GM12801 (cell line): ENCODE results near the gene COMMD10.

Experiments used
- CTCF ChIP-seq: IDR thresholded peaks from one replicate; pipeline ENCODE4 v1.5.1; 2011; ENCODE audit warnings: control low read depth; ENCODE audit not compliant: insufficient read length; ENCODE audit errors: extremely low read depth

COMMD10 gene

GRCh38 chr5:116142495-116142894, 57.7 kb downstream of the COMMD10 start:
- TF ChIP-seq CTCF, result no peak

- TF ChIP-seq CTCF, result no peak
Measured at GRCh38 chr5:116144103-116144502, 59.3 kb downstream of the COMMD10 start.

GRCh38 chr5:116144991-116145390, 60.2 kb downstream of the COMMD10 start:
- TF ChIP-seq CTCF, result no peak

- TF ChIP-seq CTCF, result no peak
Measured at GRCh38 chr5:116145416-116145815, 60.6 kb downstream of the COMMD10 start.

- TF ChIP-seq CTCF, result no peak
Measured at GRCh38 chr5:116152169-116152568, 67.3 kb downstream of the COMMD10 start.

GRCh38 chr5:116153687-116154174, 68.9 kb downstream of the COMMD10 start:
- TF ChIP-seq CTCF, result no peak

GRCh38 chr5:116154252-116154651, 69.4 kb downstream of the COMMD10 start:
- TF ChIP-seq CTCF, result no peak

- no peak for TF ChIP-seq CTCF
Measured at GRCh38 chr5:116154931-116155330, 70.1 kb downstream of the COMMD10 start.
